Coronary artery (tissue), 2 donors: Measurements from ENCODE around the gene TAS2R38.

Experiments
- DNase-seq: peaks from one replicate; pipeline ENCODE4 v3.0.0-alpha.2; 2017; ENCODE audit warnings: low spot score
- H3K27ac ChIP-seq, 2 donors: fragments of 200-600 bp; sonication (generic); one replicate each; pipeline ENCODE4 v1.5.1; 2016 to 2019
- H3K4me3 ChIP-seq: fragments of 200-600 bp; sonication (generic); 2 replicates; pipeline ENCODE4 v1.5.1; 2016; ENCODE audit warnings: mild to moderate bottlenecking, moderate library complexity
- TF ChIP-seq, protein P1 (sequence below): fragments of 200-600 bp; sonication (generic); IDR thresholded peaks from one replicate; pipeline ENCODE4 v1.5.1; 2019; ENCODE audit warnings: antibody characterized with exemption

The TAS2R38 gene

DNA sequence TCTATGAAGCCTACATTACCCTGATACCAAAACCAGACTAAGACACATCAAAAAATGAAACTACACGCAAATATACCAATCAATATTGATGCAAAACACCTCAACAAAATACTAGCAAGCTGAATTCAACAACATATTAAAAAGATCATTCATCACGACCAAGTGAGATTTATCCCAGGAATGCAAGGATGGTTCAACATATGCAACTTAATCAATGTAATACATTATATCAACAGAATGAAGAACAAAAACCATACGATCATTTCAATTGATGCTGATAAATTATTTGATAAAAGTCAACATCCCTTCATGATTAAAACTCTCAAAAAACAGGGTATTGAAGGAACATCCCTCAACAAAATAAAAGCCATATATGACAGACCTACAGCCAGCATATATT, 32.5 kb downstream of the TAS2R38 start:
- Histone ChIP-seq H3K4me3 (no peak overlapping the region), H3K27ac (no peak overlapping the region)
- no peak for DNase-seq
- TF ChIP-seq, protein P1, sequence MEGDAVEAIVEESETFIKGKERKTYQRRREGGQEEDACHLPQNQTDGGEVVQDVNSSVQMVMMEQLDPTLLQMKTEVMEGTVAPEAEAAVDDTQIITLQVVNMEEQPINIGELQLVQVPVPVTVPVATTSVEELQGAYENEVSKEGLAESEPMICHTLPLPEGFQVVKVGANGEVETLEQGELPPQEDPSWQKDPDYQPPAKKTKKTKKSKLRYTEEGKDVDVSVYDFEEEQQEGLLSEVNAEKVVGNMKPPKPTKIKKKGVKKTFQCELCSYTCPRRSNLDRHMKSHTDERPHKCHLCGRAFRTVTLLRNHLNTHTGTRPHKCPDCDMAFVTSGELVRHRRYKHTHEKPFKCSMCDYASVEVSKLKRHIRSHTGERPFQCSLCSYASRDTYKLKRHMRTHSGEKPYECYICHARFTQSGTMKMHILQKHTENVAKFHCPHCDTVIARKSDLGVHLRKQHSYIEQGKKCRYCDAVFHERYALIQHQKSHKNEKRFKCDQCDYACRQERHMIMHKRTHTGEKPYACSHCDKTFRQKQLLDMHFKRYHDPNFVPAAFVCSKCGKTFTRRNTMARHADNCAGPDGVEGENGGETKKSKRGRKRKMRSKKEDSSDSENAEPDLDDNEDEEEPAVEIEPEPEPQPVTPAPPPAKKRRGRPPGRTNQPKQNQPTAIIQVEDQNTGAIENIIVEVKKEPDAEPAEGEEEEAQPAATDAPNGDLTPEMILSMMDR = no peak

DNA sequence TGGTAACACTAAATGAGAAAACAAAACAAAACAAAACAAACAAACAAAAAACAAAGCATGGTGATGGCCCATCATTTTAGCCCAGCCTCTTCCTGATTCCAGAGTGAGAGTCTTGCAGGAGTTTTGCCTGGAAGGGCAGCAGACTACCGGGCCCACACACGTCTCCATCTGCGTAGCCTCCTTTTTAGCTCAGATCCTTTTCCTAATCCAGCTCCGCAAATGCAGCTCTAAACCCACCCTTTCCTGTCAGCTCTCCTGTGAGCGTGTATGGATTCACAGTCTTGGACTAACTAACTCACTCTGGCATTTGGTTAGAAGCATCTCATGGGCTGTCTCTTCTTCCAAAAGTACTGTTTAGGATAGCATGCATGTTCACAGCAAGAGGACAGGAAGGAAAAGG, 43.4 kb downstream of the TAS2R38 start:
- TF ChIP-seq, protein P1 = no peak
- no peak for DNase-seq
- Histone ChIP-seq H3K4me3 (no peak overlapping the region), H3K27ac (no peak overlapping the region)

DNA sequence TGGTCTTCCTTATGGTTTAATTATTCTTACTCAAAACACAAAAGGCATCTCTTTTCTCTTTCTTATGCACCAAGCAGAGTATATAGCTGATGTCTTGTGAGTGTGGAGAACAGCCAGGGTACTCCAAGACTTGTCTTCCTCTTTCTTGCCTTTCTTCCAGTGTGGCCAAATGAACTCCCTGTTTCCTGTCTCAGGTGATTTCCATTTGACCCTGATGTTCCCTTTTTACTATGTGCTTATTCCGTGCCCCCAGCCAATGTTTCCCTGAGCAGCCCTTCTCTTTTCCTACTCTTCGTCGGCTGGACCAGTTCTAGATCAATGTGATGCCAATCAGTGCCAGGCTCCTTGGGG, 44.8 kb downstream of the TAS2R38 start:
- no peak for DNase-seq
- Histone ChIP-seq H3K4me3 (no peak overlapping the region), H3K27ac (no peak overlapping the region)
- TF ChIP-seq, protein P1 = no peak

DNA sequence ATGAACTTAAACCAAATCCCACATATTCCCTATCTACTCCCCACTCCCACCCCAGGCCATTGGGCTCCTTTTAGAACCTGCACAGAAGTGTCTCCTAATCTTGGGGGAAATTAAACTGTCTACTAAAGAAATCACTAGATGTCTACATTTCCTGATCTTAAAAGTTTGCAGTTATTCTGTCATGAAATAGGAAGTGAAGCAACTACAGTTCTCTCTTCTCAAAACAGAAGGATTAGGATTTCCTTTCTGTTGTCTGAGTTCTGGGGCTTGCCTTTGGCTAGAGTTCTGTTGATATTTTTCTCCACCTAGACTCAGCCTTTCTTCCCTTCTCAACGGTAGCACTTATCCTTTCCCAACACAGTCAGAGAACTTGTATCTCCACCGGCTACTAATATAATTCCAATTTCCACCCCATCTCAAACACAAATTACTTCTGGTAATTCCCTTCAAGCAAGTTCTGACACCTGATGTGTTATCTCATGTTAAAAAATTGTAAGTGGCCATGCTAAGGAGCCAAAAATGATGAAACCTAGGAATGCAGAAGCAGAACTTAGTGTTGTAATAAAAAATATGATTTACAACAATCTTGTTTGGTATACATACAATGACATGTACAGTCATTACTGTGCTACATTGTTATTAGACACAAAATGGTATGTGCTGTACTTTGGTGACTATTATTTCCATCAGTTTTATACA, 45.3 kb downstream of the TAS2R38 start:
- TF ChIP-seq, protein P1 = no peak
- no peak overlapping the region for H3K4me3 ChIP-seq
- DNase-seq = no peak
- H3K27ac ChIP-seq = peak overlapping the region in 1 of 2 donors; percentile 16
